GM12864 (cell line): ENCODE results near the gene SNX15.

ENCODE experiments used
- DNase-seq: peaks from one replicate; pipeline ENCODE4 v3.0.0-alpha.2; 2011; ENCODE audit warnings: low read depth
- H3K4me3 ChIP-seq: 2 replicates; pipeline ENCODE4 v1.5.1; 2011; ENCODE audit warnings: mild to moderate bottlenecking, low read depth, low read length, control low read depth
- TF ChIP-seq, protein P1 (sequence below): IDR thresholded peaks from 2 replicates; pipeline ENCODE4 v1.5.1; 2011; ENCODE audit warnings: low read depth, mild to moderate bottlenecking, moderate library complexity, low read length, control low read depth, inconsistent platforms; ENCODE audit errors: missing control alignments

SNX15 gene

DNA sequence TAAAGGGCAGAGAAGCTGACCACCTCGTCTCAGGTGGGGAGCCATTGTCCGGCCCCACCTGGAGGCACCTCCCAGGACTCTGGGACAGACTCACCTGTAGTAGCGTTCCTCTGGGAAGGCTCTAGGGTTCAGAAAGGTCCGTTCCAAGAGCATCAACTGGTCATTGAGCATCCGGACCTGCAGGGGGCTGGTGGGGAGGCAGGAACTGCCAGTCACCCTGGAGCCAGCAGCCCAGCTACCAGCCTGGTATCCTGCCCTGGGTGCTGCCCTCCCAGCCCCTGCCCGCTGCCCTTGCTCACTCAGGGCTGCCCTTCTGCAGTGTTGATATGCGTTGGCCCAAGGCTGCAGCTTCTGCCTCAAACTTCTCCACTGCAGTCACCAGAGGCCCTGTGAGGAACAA is 18.5 kb downstream of the SNX15 start:
- no peak overlapping the region for H3K4me3 ChIP-seq
- TF ChIP-seq, protein P1, sequence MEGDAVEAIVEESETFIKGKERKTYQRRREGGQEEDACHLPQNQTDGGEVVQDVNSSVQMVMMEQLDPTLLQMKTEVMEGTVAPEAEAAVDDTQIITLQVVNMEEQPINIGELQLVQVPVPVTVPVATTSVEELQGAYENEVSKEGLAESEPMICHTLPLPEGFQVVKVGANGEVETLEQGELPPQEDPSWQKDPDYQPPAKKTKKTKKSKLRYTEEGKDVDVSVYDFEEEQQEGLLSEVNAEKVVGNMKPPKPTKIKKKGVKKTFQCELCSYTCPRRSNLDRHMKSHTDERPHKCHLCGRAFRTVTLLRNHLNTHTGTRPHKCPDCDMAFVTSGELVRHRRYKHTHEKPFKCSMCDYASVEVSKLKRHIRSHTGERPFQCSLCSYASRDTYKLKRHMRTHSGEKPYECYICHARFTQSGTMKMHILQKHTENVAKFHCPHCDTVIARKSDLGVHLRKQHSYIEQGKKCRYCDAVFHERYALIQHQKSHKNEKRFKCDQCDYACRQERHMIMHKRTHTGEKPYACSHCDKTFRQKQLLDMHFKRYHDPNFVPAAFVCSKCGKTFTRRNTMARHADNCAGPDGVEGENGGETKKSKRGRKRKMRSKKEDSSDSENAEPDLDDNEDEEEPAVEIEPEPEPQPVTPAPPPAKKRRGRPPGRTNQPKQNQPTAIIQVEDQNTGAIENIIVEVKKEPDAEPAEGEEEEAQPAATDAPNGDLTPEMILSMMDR, result no peak
- no peak for DNase-seq

DNA sequence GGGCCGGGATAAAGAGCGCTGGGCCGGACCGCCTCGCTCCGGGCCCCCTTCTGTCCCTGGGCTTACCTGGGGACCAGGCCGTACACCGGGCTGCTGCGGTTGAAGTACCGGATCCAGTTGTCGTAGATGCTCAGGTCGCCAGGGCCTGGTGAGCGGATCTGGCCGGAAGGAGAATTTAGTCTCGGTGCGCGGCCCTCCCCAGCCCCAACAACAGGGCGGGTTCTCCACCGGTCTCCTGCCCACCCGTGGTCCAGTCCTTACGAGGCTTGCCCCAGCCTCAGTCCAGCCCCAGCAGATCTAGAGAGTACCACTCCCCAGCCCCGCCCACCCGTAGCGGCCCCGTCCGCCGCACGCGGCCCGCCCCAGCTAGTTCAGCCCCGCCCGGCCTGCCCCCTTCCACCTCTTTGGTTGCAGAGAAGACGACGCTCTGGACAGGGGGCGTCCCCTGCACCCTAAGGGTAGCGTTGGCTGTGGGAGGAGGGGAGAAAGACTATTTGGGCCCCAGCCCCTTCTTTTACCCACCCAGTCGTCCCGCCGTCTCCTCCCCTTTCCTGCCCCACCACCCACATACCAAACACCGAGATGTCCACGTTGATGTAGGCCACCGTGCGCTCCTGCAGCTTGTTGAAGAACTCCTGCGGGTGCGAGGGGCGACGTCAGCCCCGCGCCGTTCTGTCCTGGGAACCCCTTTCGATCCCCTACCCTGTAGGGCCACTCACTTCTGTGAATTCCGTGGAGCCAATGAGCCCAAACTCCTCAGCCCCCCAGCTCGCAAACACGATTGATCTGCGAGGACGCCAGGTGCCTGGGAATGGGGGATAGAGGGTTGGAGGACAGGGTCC is 20.6 kb downstream of the SNX15 start:
- peak overlapping the region; percentile 42 for H3K4me3 ChIP-seq
- TF ChIP-seq, protein P1, result no peak
- no peak for DNase-seq

DNA sequence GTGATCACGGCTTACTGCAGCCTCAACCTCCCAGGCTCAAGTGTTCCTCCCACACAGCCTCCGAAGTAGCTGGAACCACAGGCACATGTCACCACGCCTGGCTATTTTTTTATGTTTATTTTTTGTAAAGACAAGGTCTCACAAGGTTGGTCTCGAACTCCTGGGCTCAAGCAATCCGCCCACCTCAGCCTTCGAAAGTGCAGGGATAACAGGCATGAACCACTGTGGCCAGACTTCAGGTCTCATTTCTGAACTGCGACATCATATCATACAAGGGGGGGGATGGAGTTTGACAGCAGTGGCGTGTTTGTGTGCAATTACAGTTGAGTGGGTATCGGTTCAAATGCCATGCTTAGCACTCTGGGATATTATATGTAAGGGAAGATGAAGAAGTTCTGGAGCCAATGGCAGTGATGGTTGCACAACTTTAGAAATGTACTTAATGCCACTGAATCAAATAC is 24.2 kb downstream of the SNX15 start:
- no peak overlapping the region for H3K4me3 ChIP-seq

DNA sequence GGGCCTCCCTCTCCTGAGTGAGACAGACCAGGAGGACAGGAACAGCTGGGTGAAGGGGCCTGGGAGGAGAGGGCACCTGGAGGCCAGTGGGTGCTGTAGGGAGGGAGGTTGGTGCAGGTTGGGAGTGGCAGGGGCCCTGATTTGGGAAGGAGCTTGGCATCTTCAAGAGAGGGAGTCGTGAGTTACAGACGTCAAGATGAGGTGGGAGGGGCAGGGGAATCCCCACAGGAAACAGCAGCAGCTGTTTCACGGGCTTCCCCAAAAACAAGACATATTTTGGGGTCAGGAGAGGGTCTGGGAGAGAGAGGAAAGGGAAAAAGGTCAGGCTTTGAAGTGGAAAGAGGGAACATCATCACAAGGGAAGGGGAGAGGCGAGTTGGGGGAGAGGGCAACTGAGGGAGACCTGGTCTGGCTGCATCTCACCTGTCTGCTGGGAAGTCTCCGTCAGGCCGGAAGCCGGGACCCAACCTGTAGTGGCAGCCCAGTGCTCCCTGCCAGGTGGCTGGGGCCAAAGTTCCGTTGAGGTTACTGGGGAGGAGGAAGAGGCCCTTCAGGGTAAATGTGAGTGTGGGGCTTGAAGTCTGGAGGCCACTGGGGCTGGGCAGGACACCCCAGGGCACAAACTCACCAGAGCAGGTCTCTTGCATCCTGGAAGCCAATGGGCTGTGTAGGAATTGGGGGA is 26.7 kb downstream of the SNX15 start:
- TF ChIP-seq, protein P1, result no peak

More for the DNA sequence above, 24.2 kb downstream of the SNX15 start:
- TF ChIP-seq, protein P1, result no peak
- no peak for DNase-seq

DNA sequence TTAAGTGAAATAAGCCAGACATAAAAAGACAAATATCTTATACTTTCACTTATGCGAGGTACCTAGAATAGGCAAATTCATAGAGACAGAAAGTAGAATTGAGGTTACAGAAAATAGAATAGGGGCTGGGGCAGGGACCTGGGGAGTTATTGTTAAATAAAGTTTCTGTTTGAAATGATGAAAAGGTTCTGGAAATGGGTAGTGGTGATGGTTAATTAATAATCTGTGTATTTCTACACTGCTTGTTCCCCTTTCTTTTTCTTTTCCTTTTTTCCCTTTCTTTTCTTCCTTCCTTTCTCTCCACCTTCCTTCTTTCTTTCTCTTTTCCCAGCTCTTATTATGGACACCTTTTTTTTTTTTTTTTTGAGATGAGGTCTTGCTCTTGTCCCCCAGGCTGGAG is 28.3 kb downstream of the SNX15 start:
- no peak for DNase-seq
- no peak overlapping the region for H3K4me3 ChIP-seq
- TF ChIP-seq, protein P1, result no peak

More for the DNA sequence above, 26.7 kb downstream of the SNX15 start:
- no peak for DNase-seq
- H3K4me3 ChIP-seq, result no peak overlapping the region

DNA sequence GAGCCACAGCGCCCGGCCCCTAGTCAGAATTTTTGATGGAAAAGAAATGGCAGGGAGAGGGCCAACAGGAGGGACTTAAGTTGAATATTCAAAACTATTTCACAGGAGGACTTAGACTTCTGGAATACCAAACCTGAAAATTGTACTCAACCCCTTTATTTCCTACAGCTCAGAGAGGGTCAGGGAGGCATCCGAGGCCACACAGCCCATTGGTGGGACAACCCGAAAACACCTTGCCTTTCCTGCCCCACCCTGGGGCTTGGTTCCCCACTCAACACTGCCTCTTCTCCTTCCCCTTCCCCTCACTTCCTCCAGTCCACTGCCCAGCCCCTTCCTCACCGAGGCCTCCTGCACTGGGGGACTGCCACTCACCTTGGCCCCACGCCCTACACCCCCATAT is 29.8 kb downstream of the SNX15 start:
- DNase-seq, result no peak
- H3K4me3 ChIP-seq, result no peak overlapping the region
- TF ChIP-seq, protein P1, result no peak

DNA sequence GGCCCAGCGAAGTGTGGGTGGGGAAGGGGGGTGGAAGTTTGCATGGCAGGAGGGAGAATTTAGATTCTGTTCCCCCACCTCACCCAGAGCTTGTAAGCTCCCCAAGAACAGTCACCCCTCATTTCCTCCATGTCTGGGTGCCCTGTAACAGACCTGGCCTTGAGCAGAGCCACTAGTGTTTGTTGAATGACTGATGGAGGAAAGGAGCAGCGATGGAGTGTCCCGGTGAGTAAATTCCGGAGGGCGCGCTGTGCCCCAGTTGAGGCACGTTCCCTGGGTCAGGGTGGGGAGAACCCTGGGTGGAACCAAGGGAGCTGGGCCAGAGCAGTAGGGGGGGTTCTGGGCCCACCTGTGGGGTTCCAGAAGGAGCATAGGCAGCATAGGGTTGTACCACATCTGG is 30.3 kb downstream of the SNX15 start:
- no peak overlapping the region for H3K4me3 ChIP-seq
- TF ChIP-seq, protein P1, result no peak
- DNase-seq, result no peak
